PFSK-1 (cell line): ENCODE measurements around the gene KBTBD2.

Experiments used
- FOXP2 ChIP-seq: optimal IDR thresholded peaks from 2 replicates; pipeline ENCODE3; 2011; ENCODE audit warnings: borderline replicate concordance, control low read depth, inconsistent platforms; ENCODE audit not compliant: insufficient read depth; ENCODE audit errors: extremely low read length, extremely low read depth
- POLR2AphosphoS5 ChIP-seq: IDR thresholded peaks from 2 replicates; pipeline ENCODE4 v1.6.1; 2012; ENCODE audit warnings: low read depth, mild to moderate bottlenecking, control low read depth, low read length, moderate library complexity
- REST ChIP-seq, 2 experiments: IDR thresholded peaks; 2 replicates each; pipeline versions ENCODE4 v1.6.1 to v1.8.0; 2011 to 2012; ENCODE audit warnings: low read depth in 2 of 2, low read length in 2 of 2, control low read depth in 1 of 2, inconsistent platforms in 1 of 2, mild to moderate bottlenecking in 1 of 2, moderate library complexity in 1 of 2; ENCODE audit not compliant: insufficient read depth in 1 of 2
- SIN3A ChIP-seq: IDR thresholded peaks from 2 replicates; pipeline ENCODE4 v1.6.1; 2012; ENCODE audit warnings: mild to moderate bottlenecking, low read length, moderate library complexity, borderline replicate concordance; ENCODE audit not compliant: insufficient read depth
- TAF1 ChIP-seq: IDR thresholded peaks from 2 replicates; pipeline ENCODE4 v1.6.1; 2012; ENCODE audit warnings: low read length, control low read depth, borderline replicate concordance; ENCODE audit not compliant: insufficient read depth

Gene KBTBD2

DNA sequence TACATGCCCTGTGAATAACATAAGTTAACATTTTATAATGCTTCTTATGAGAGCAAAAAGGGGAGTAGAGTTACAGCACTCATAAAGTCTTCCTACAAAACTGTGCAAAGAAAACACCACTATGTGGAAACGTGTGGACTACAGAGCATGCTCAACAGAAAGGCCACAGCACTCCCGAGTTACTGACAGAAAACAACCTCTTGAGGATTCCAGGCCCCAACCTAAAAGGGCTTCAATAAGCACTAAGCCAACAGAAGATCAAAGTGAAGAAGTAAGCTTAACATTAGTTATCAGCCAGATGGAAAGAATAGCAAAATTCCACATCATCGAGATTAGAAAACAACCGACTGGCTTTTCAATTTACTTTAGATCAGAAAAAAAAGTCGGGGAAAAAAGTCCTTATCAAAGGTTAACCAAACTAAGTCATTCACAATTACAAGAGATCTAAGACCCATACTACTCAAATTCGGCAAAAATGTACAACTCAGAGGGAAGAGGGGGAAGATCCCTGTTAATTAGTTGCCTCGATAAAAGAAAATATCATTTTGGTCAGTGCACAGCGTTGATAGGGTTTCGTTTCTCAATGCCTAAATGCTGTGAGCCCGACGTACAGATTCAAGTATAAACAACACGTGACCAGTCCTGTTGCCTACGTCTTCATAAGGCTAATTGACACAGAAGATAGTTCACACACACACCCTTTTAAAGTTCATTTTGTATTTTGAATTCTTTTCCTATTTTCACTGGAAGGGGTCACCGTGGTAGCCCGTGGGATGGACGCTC is 1.4 kb downstream of the KBTBD2 start:
- peak; percentile 67; the same call in 1 of the 2 replicates for TF ChIP-seq SIN3A
- no peak for TF ChIP-seq TAF1

- TF ChIP-seq POLR2AphosphoS5, result no peak
- no peak for TF ChIP-seq TAF1
- no peak for TF ChIP-seq FOXP2
- no peak for TF ChIP-seq REST (IDR thresholded peaks at IDR 0.05; ENCODE audit: insufficient read depth in 1 of 2, low read depth in 2 of 2, low read length in 2 of 2)
- no peak for TF ChIP-seq SIN3A
These were observed 3.1 kb downstream of the KBTBD2 start for GRCh38 chr7:32888505-32888904.

DNA sequence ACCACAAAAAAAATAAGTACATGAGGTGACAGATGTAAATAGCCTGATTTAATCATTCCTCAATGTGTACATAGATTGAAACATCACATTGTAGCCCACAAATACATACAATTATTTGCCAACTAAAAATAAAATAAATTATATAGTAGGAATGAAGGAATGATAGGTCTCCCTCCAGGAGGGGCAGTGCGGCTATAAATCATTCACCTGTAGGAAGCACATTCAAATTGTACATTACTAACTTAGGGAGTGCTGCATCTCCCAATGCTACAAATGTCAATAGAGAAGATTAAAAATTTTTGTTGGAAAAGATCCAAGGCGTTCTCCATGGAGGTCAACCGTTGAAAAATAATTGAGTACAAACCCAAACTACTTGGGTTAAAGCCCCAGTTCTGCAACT is 4.2 kb downstream of the KBTBD2 start:
- TF ChIP-seq FOXP2 (no peak), REST (IDR thresholded peaks at IDR 0.05; ENCODE audit: insufficient read depth in 1 of 2, low read depth in 2 of 2, low read length in 2 of 2) (no peak), POLR2AphosphoS5 (no peak), SIN3A (no peak), TAF1 (no peak)

DNA sequence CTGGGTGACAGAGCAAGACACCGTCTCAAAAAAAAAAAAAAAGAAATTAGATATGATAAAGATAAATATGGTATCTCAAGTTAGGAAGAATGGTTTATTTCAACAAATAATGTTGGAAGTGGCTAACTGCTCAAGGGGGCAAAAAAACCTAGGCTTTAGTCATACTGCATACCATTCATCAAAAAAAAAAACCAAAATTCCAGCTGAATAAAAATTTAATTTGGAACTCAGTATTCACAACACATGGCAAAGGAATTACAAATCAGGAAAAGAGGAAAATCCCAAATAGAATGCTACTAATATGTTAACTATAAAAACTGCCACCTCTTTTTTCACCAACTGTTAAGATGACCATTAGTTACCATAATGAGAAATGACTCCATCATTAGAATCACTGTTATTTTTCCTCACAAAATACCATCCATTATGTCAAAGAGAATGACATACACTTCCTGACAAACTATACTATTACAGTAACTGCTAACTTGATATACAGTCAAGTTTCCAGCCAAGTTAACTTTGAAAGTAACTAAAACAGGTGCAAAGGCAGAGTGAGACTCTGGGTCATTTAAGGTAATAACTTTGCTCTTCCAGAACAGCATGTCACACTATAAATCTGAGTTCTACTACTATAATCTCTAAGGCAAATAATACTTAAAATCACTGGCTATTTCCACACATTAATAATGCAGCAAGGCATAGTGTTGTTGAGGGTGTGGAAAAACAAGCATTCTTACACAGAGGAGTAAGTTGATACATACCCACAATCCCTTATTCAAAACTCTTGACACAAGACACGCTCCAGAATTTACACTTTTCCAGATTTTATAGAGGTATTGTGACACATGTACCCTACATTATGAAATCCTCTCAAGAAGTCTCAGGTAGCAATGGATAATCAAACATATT is 10.2 kb downstream of the KBTBD2 start:
- TF ChIP-seq POLR2AphosphoS5 (no peak), TAF1 (no peak), REST (IDR thresholded peaks at IDR 0.05; ENCODE audit: insufficient read depth in 1 of 2, low read depth in 2 of 2, low read length in 2 of 2) (no peak), SIN3A (no peak), FOXP2 (no peak)

DNA sequence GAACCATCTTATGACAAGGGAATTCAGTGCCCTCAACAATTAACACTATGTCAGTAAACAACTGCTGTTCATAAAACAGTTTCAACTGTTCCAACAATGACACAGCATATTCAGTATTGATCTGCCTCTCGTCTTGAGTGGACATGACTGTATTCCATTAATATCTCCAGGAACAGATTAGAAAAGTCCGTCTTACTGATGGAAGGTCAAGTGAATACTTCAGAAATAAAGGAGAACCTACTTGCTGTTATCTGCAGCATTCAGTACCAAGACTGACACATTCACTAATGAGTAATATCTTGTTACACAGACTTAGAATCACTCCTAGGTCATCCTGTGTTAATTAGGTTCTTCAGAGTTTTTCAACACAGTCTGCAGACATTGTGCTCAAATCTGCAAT is 12.1 kb downstream of the KBTBD2 start:
- TF ChIP-seq FOXP2, result no peak
- TF ChIP-seq POLR2AphosphoS5, result no peak
- no peak for TF ChIP-seq TAF1

- TF ChIP-seq SIN3A (no peak), REST (IDR thresholded peaks at IDR 0.05; ENCODE audit: insufficient read depth in 1 of 2, low read depth in 2 of 2, low read length in 2 of 2) (no peak), TAF1 (no peak), FOXP2 (no peak), POLR2AphosphoS5 (no peak)
These were observed 19.1 kb downstream of the KBTBD2 start for GRCh38 chr7:32872421-32872820.
